NCI-H1436 (cell line): Measurements from ENCODE around the gene TNNT3.

ENCODE experiments used
- DNase-seq: peaks from one replicate; lab custom pipeline; 2025; lab: John Stamatoyannopoulos, UW

TNNT3 gene

DNA sequence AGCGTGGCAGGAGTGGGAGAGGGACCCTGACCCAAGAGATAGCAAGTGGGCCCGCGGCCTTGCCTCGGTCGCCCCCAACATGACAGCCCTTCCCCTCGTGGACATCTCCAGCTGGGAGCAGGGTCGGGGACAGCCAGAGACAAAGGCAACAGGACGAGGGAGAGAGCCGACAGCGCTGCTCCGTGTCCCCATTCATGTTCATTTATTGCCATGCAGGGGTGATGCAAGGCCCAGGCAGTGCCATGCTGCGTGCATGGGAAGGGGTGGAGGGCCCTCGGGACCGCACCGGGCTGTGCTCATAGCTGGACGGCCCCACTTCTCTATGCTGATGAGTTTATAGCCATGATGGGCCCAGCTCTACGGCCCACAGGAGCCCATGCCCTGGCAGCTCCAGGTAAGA, 40.3 kb downstream of the TNNT3 start:
- no peak for DNase-seq

DNA sequence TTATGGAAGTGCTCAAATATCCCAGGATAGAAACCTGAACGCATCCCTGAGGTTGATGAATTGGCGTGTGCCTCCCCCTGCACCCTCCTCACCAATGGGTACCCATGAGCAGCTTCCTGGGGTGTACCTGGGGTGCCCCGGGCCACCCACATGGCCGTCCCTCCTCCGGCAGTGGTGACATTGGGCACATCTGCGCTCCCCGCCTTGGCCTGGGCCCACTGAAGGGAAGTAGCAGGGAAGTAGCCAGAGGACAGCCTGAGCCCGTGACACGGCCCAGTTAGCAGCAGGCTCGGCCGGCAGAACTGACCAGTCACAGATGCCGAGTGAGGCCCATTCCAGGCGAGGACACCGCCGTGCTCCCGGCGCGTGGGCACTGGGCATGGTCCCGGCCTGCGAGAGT, 44.4 kb downstream of the TNNT3 start:
- DNase-seq: no peak

DNA sequence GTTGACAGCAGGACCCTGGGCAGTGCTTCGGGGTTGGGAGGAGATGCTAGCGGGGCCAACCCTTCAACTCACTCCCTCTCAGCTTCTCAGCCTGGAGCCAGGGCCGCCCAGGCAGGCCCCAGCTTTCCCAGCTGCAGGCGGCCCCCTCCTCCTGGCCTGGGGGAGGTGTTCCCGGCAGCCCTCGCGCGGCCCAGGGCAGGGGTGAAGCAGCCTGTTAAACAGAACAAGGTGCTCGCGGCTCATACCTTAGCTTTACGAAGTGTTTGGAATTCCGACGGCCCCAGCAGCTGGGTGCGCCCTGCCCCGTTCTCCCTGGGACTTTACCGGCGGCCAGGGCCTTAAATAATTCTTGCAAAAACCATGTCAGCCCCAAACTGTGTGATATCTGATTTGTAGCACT, 44.8 kb downstream of the TNNT3 start:
- DNase-seq: no peak

DNA sequence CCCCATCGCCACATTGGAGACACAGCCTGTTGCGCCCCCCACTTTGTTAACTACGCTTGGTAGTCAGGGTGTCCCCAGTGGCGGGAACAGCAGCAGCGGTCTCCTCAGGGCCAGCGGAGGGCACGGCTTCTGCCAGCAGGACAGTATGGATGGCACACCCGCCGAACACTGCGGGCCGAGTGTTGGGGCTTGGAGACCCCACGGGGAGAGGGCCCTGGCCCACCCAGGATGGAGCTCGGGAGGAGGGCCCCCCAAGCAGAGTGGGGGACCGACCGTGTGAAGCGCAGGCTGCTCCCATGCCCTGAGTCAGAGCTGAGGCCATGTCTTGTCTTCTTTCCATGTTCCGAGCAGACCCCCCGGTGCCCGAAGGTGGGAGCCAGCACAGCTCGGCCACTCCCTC, 45.5 kb downstream of the TNNT3 start:
- no peak for DNase-seq

DNA sequence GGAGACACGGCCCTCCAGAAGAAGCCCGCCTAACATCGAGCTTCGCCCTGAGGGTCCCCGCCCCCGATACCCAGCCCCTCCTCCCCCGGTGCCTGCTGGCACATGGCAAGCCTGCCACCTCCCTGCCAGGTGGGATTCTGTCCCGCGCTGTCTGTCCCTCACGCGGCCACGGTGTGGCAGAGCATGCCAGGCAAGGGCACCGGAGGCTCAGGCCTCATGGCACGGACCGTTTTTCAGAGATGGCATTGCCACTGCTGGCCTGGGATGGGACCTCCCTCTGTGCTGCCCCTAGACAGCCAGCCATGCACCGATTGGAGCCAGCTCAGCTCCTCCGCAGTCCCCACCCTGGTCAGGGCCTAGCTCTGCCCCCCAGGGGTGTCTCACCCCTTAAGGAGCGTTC, 47.0 kb downstream of the TNNT3 start:
- no peak for DNase-seq

DNA sequence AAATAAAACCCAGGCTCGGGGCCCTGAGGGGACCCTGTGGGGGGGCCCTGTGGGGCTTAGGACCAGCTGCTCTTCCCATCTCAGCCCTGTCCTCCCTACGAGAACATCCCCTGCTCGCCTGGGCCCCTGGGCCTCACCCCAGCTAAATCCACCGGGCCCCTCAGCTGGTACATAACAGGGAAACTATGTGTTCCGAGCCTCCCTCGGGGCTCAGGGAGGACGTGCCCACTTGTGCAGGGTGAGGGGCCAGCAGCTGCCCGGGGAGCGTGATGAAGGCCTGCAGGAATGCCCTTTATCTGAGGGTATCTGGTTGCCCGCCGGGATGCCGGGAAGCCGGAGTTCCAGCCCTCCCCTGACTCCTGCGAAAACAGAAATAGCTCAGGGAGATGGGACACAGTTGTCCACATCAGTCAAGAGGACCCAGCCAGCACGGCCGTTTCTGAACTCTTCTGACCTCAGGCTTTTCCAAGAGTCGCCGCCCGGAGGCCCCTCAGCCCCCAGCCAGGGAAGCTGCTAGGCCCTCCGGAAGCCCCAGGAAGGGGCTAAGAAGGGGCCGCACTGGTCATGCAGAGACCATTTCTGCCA, 48.2 kb downstream of the TNNT3 start:
- DNase-seq: no peak

DNA sequence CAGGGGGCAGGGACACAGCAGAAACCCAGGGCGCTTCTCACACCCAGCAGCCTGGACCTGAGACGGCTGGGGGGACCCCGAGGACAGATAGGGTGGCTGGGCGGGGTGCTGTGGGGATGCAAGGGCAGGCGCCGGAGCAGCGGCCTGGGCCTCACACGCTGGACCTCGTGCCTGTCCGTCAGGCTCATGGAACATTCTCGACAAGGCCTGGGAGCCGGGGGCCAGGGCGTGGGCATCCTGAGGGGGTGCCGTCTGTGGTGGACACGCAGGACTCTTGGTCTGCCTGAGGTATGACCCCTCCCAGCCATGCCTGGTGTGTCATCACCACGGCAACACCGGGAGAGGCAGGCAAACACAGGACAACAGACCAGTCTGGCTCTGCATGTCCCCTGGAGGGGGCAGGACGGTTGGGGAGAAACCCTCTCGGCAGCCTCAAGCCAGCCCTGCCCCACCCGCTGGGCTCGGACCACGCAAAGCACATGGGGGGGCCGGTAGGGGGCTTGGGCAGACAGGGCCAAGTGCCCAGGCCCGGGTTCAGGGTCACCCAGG, 49.0 kb downstream of the TNNT3 start:
- DNase-seq: no peak

DNA sequence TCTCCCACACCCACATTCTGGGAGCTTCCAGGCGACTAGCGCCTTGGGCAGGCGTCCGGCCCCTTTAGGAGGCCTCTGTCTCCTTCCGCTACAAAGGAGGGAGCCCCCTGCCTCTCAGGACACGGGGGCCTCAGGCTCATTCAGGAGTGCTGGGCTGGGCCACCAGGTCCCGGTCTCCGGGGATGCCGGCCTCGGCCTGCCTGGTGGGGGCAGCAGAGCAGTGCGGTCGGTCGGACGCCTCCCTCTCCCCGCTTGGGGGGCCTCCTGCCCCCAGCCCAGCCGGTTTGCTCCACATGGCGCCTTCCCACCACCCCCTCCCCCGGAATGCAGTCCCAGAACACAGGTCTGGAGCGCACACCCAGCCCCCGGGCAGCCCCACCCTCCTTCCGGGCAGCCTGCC, 49.5 kb downstream of the TNNT3 start:
- no peak for DNase-seq

DNA sequence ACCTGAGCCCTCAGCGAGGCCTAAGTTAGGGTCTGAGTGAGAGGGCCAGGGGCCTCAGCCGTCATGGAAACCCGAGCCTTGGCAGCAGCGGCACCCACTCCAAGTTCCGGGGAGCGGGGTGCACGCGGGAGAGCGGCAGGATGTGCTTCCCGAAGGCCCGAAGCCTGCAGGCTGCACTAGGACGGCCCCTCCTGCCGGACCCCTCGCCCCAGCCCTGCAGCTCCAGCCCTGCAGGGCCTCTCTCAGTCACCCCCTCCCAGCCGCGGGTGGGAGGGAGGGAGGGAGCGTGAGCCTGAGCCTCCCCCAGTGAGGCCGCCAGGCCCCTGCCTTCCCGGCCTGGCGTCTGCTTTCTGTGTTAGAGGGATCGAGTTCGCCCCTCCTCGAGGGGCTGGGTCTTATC, 50.3 kb downstream of the TNNT3 start:
- no peak for DNase-seq

DNA sequence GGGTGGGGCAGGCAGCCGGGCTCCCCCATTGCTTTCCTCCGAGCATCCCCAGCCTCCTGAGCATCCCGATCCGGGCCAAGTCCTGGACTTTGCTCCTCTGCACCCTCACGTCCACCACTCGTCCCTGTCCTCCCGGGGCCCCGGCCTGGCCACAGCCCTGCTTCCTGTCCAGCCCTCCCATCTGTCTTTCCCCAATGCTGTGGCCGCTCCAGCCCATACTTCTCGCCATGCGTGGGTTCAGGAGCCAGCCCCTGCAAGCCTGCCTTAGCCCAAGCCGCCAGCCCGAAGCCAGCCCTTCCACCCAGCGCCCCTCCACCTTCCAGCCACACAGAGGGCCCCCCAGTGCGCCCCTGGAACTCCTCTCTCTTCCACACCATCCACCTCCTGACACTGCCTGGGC, 51.5 kb downstream of the TNNT3 start:
- DNase-seq: no peak

DNA sequence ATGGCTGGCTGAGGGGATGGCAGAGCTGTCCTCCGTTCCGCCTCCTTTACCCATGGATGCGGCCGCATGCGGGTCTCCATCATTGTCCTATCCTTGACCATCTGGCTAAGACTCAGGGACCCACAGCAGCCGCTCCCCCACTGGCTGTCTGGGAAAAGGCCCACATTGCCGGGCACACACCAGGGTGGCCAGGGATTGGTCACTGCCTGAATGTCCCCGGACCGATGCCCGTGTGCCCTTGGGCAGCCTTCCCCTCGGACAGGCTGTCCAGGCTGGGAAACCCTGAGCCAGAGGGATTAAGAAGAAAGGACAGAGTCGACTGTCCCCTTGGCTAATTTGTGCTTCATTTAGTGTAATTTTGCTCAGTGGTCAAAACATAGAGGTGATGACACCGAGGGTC, 55.7 kb downstream of the TNNT3 start:
- no peak for DNase-seq

DNA sequence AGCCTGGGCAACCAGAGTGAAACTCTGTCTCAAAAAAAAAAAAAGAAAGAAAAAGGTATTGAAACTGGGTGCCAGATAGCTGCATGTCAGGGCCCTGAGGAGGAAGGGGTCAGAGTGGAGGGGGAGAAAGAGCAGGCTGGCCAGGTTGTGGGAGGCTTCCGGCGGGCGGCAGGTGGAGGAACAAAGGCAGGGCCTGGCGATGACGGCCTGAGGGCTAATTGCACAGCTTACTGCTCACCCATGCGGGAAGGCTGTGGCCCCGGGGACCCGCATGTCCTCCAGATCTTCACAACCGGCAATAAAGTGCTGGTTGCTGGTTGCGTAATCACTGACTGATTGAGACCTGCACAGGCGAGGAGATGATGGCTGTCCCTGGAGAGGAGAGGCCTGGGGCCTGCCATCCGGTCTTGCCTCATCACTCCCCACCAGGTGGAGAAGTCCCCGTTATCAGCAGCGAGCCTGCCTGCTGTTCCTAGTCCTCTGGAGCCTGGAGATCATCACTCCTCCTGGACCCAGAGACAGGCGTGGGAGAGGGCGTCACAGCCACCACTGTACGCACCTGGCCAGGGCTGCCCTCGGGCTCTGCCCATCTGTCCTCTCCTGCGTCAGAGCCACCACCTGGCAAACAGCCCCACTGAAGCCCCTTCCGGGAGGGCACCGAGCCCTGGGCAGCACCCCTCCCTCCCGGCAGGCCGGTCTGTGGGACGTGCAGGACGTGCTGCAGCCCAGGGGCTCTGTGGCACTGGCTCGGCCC, 59.4 kb downstream of the TNNT3 start:
- DNase-seq: no peak

DNA sequence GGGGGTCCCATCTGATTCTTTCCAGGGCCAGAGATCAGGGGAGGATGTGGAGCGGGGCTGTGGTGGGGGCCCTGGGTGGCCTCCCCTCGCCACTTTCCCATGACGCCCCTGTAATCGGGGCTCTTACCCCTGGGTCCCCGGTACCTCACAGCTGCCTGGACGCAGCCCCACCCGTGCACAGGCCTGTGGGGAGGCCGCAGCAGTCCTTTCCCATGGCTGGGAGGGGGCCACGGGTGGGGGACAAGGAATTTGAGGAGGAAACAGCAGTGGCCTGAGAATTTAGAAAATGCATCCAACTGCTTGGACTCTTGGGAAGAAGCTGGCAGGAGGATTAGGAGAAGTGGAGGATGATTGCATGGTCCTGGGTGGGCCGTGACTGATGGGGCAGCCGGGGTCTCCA, 60.1 kb downstream of the TNNT3 start:
- DNase-seq: no peak

DNA sequence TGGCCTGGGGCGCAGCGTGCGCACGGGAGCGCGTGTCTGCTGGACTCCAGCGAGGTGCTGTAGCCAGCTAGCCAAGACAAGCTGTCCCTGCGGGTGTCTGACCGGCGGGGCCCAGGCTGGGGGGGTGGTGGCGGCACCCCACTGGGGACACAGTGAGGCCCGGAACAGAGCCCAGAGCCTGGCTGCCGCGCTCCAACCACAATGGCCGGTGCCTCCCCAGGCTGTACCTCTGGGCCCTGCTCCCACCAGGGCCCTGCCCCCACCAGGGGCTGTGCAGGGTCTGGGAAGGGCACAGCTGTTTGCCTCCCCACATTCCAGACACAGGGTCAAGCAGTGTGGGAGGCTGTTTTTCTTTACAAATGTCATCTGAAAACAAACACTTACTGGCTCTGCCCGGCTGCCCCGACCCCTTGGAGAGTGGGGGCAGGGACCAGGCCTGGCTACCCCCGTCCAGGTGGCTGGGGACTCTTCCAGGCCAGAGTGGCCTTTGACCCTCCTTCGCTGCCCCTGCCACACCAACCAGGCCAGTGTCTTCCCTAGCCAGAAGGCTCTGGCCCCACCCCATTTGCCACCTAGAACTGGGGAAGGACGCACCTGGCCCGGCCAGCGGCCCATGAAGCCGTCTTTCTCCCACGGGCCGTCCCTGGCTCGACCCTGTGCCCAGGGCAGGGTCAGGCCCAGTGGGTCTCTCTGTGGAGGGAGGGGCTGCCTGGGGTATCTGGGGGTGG, 63.5 kb downstream of the TNNT3 start:
- no peak for DNase-seq

DNA sequence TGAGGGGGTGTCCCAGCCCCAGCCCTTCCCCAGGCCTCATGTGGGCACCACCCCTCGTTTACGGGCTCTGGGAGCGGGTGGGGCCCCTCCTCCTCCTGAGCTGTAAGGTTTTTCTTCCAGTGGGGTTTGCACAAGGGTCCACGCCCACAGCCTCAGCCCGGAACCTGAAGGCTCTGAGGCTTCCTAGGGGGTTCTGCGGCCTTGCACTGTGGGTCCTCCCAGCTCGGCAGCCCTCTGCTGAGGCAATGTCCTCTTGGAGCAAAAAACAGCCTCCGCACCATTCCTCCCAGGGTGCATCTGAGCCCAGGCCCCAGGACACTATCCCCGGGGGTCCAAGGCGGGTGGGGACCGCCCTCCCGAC, 64.1 kb downstream of the TNNT3 start:
- no peak for DNase-seq

DNA sequence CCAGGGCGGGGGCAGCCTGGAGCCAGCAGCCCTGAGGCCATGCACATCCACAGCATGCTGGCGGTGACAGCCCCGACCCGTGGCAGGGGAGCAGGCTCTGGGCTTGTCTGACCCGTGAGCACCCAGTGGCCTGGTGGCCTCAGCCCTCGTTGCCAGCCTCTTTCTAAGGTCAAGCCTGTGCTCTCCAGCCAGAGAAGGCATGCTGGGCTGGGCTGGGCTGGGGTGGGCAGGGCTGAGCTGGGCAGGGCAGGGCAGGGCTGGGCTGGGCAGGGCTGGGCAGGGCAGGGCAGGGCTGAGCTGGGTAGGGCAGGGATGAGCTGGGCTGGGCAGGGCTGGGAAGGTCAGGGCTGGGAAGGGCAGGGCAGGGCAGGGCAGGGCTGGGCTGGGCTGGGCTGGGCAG, 67.5 kb downstream of the TNNT3 start:
- no peak for DNase-seq

DNA sequence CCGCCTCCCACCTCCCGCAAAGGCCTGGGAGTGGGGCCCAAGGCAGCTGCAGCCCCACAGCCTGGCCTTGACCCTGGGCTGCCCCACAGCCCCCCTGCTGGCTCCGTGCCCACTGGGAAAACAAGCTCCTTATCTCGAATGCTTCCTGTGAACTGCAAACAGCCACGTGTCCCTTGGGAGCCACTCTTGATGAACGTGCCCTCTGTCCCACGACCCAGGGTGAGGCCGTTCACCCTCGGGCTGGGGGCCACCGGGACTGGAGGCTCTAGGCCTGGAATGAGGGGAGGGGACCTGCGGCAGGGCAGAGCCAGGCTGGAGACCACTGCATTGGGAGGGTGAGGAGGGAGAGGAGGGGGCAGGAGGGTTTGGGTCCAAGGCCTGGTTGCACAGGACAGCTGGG, 68.7 kb downstream of the TNNT3 start:
- no peak for DNase-seq
